ENCODE data around the gene SLC17A7. TPM values are rescaled to one million over a fixed set of nuclear protein-coding genes. Genes with fewer than 3 reads are reported as not detected.

The SLC17A7 gene
- total RNA-seq (2021), result 1.6 to 2.8 TPM (median 2.1 TPM) in 3 replicates
- Bru-seq, nascent RNA, result percentile 27 among the genes with signal in this experiment
- long read RNA-seq, experiment 1, partial matches to known transcripts, result 2 of 5 reads
- long read RNA-seq, experiment 1, other reads (novel, unspliced or antisense), result 2 of 5 reads
- long read RNA-seq, experiment 2, partial matches to known transcripts, result 1 of 2 reads
- long read RNA-seq, experiment 2, other reads (novel, unspliced or antisense), result 1 of 2 reads
- long read RNA-seq, experiment 3, partial matches to known transcripts, result 0 of 1 reads
- long read RNA-seq, experiment 3, other reads (novel, unspliced or antisense), result 1 of 1 reads

GRCh38 chr19:49441210-49441959 lies at the start of gene SLC17A7:
TSS of gene SLC17A7 (minus strand) at chr19:49441527. CDS start at chr19:49441379, 148 bp downstream.
- DNase-seq (ENCODE audit: low spot score) (peak; percentile 85), ATAC-seq (peak; percentile 9)
- Mint-ChIP-seq H3K27ac (peak within 1 kb of the TSS; percentile 81), H3K36me3 (peaks cover 3% of the 10 kb centered on the region), H3K9me3 (no peaks in the 10 kb centered on the region), H3K4me1 (peaks cover 28% of the 10 kb centered on the region), H3K4me3 (peak within 1 kb of the TSS; percentile 66), H3K27me3 (ENCODE audit: low read depth) (peaks cover 60% of the 10 kb centered on the region)
- TF ChIP-seq USF1 (CRISPR knock-in tag; IDR thresholded peaks at IDR 0.05), result no peak
- TF ChIP-seq, protein P1, sequence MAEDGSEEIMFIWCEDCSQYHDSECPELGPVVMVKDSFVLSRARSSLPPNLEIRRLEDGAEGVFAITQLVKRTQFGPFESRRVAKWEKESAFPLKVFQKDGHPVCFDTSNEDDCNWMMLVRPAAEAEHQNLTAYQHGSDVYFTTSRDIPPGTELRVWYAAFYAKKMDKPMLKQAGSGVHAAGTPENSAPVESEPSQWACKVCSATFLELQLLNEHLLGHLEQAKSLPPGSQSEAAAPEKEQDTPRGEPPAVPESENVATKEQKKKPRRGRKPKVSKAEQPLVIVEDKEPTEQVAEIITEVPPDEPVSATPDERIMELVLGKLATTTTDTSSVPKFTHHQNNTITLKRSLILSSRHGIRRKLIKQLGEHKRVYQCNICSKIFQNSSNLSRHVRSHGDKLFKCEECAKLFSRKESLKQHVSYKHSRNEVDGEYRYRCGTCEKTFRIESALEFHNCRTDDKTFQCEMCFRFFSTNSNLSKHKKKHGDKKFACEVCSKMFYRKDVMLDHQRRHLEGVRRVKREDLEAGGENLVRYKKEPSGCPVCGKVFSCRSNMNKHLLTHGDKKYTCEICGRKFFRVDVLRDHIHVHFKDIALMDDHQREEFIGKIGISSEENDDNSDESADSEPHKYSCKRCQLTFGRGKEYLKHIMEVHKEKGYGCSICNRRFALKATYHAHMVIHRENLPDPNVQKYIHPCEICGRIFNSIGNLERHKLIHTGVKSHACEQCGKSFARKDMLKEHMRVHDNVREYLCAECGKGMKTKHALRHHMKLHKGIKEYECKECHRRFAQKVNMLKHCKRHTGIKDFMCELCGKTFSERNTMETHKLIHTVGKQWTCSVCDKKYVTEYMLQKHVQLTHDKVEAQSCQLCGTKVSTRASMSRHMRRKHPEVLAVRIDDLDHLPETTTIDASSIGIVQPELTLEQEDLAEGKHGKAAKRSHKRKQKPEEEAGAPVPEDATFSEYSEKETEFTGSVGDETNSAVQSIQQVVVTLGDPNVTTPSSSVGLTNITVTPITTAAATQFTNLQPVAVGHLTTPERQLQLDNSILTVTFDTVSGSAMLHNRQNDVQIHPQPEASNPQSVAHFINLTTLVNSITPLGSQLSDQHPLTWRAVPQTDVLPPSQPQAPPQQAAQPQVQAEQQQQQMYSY (CRISPR knock-in tag; IDR thresholded peaks at IDR 0.05), result peak; percentile 78
- CTCF ChIA-PET, result interaction anchor here (0.6 to 2.8 kb wide), 13 partner anchors 11 to 114 kb away, joined by 3 to 34 read pairs (median 11); partner anchors contain the start of genes ALDH16A1, DKKL1, GFY and PIH1D1
- POLR2A ChIA-PET, result interaction anchor here (0.6 to 1.3 kb wide), 4 partner anchors 38 to 625 kb away, joined by 4 read pairs; partner anchors contain the start of gene DKKL1

DNA sequence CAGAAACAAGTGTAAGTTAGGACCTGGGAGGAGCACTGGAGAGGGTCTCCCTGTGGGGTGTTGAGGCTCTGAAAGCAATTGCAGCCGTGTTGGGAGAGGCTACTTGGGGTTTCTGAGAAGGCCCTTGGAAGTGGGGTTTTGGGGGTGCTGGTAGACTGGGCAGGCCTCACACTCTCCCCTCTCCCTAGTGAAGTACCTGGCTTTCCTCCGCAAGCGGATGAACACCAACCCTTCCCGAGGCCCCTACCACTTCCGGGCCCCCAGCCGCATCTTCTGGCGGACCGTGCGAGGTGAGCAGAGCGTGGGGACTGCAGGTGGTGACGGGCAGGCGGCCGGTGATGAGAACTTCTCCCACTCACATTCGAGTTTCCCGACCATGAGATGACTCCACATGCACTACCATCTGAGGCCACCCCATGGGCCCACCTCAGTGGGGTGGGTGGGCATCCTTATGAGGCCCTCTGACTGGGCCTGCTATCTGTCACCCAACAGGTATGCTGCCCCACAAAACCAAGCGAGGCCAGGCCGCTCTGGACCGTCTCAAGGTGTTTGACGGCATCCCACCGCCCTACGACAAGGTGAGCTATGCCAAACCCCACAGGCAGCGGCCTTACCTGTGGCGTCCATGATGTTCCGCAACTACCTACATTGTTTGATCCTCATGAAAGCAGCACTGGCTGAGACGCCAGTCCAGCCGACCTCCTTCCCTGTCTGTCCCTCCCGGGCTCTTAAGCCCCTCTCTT lies 49.1 kb upstream of the SLC17A7 start:
- Mint-ChIP-seq H3K4me3 (peak overlapping the region; percentile 97), H3K9me3 (no peaks in the 10 kb centered on the region), H3K27me3 (ENCODE audit: low read depth) (peaks cover 6% of the 10 kb centered on the region; the same call in 1 of the 2 replicates), H3K36me3 (peaks cover 55% of the 10 kb centered on the region), H3K27ac (peak overlapping the region; percentile 96), H3K4me1 (peaks cover 25% of the 10 kb centered on the region)
- no peak for ATAC-seq
- no peak for DNase-seq (ENCODE audit: low spot score)
- ChIA-PET CTCF (no interaction called here), POLR2A (interaction anchor here (0.7 kb wide), 1 partner anchor 49 kb away, joined by 4 read pairs; the partner anchor contains the start of gene SLC17A7)
- no peak for TF ChIP-seq NR2C2 (CRISPR knock-in tag; IDR thresholded peaks at IDR 0.05)
- TF ChIP-seq KAT7 (CRISPR knock-in tag; IDR thresholded peaks at IDR 0.05; ENCODE audit: borderline replicate concordance), result no peak
- TF ChIP-seq ZBTB21 (CRISPR knock-in tag; IDR thresholded peaks at IDR 0.05; ENCODE audit: borderline replicate concordance), result 0 out of 2 replicates have a peak, but pooled peaks have one; percentile 25
- TF ChIP-seq STAT6 (CRISPR knock-in tag; conservative IDR thresholded peaks at IDR 0.05; ENCODE audit: low read depth), result no peak
- TF ChIP-seq, protein P2, sequence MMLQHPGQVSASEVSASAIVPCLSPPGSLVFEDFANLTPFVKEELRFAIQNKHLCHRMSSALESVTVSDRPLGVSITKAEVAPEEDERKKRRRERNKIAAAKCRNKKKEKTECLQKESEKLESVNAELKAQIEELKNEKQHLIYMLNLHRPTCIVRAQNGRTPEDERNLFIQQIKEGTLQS (CRISPR knock-in tag; conservative IDR thresholded peaks at IDR 0.05), result no peak
- peak; percentile 51; the same call in 1 of the 2 replicates for TF ChIP-seq ZNF416 (CRISPR knock-in tag; IDR thresholded peaks at IDR 0.05)
- no peak for TF ChIP-seq ESRRA (CRISPR knock-in tag; IDR thresholded peaks at IDR 0.05; ENCODE audit: borderline replicate concordance)
- no peak for TF ChIP-seq ZNF317 (CRISPR knock-in tag; IDR thresholded peaks at IDR 0.05; ENCODE audit: borderline replicate concordance, low read depth)
- TF ChIP-seq PRRX2 (CRISPR knock-in tag; IDR thresholded peaks at IDR 0.05), result no peak; the same call in 1 of the 2 replicates
- TF ChIP-seq OVOL2 (CRISPR knock-in tag; IDR thresholded peaks at IDR 0.05; ENCODE audit: borderline replicate concordance), result no peak
- no peak for TF ChIP-seq CTCF (IDR thresholded peaks at IDR 0.05)
- TF ChIP-seq ZNF232 (CRISPR knock-in tag; IDR thresholded peaks at IDR 0.05), result no peak
- no peak for TF ChIP-seq CBFB (CRISPR knock-in tag; IDR thresholded peaks at IDR 0.05; ENCODE audit: low read depth)
- TF ChIP-seq, protein P1 (CRISPR knock-in tag; IDR thresholded peaks at IDR 0.05), result no peak

All from WTC11 (cell line).